GM19240 (cell line): ENCODE measurements around the gene AHI1.
"Not testable (repeated sequence)": the region's sequence is repeated elsewhere in the genome, so short reads cannot be mapped to it uniquely, and the experiment has no call there.

Source experiments
- DNase-seq: peaks from one replicate; pipeline ENCODE4 v3.0.0; 2011; ENCODE audit warnings: low spot score; ENCODE audit not compliant: insufficient read length

The AHI1 gene

GRCh38 chr6:135268263-135268662 is 229.3 kb downstream of the AHI1 start:
- no peak for DNase-seq

- DNase-seq = no peak
Observed at GRCh38 chr6:135267085-135267484, 230.5 kb downstream of the AHI1 start.

- no peak for DNase-seq
Observed at GRCh38 chr6:135266675-135267074, 230.9 kb downstream of the AHI1 start.

DNA sequence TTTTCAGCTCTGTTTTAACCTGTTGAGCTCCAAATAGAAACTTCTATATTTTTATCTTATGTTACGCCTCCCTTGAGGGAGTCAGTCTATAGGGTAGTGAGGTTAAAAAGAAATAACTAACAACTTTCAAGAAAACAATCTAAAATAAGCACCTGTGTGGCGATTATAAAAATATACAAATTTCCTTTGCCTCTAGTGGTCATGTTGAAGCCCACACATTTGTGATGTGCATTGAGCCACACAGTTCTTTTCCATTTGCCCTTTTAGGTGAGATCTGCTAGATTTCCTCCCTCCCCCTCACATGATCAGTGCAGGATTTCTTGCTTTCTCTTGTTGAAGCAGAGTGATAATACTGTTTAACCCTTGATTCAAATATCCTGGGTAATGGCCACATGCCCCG is 232.3 kb downstream of the AHI1 start:
- no peak for DNase-seq

GRCh38 chr6:135261872-135262725 is 235.4 kb downstream of the AHI1 start:
- no peak for DNase-seq

DNA sequence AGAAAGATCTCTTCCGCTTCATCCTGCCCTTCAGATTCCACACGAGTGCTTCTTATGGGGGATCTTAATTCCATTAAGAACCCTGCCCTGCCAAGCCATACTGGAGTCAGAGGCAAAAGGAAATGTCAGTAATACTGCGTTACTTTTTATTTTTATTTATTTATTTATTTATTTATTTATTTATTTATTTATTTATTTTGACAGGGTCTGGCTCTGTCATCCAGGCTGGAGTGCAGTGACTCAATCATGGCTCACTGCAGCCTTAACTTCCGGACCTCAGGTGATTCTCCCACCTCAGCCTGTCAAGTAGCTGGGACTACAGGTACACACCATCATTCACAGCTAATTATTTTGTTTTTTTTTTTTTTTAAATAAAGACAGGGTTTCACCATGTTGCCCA is 236.9 kb downstream of the AHI1 start:
- DNase-seq = no peak

DNA sequence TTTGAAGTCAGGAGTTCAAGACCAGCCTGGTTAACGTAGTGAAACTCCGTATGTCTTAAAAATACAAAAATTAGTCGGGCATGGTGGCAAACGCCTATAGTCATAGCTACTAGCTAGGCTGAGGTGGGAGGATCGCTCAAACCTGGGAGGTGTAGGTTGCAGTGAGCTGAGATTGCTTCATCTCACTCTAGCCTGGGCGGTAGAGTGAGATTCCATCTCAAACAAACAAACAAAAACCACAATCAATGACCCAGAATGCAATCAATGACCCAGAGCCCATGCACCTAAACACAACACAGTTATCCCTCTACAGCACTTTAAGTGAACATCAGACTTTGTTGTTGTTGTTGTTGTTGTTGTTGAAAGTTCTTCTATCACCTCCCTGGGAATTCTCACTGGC is 238.6 kb downstream of the AHI1 start:
- DNase-seq = no peak

- DNase-seq = no peak
Observed at GRCh38 chr6:135257631-135258405, 239.7 kb downstream of the AHI1 start.

DNA sequence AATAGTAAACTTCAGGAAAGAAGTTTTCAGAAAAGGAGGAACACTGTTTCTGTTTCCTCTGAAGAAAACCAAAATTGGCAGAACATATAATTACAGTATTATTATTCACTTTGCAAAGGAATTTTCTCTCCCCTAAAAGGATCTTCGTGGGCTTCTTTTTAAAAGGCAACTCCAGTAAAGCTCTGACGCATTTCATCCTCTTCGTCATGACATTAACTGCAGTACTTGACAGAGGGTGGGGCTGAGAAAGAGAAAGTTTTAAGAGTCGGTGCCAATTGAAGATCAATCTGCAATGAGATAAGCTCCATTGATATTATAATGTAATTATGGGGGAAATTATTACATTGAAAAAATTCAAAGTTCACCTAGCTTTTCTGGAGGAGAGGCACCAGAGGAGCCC is 240.7 kb downstream of the AHI1 start:
- DNase-seq = no peak

GRCh38 chr6:135254471-135254870 is 243.1 kb downstream of the AHI1 start:
- no peak for DNase-seq

DNA sequence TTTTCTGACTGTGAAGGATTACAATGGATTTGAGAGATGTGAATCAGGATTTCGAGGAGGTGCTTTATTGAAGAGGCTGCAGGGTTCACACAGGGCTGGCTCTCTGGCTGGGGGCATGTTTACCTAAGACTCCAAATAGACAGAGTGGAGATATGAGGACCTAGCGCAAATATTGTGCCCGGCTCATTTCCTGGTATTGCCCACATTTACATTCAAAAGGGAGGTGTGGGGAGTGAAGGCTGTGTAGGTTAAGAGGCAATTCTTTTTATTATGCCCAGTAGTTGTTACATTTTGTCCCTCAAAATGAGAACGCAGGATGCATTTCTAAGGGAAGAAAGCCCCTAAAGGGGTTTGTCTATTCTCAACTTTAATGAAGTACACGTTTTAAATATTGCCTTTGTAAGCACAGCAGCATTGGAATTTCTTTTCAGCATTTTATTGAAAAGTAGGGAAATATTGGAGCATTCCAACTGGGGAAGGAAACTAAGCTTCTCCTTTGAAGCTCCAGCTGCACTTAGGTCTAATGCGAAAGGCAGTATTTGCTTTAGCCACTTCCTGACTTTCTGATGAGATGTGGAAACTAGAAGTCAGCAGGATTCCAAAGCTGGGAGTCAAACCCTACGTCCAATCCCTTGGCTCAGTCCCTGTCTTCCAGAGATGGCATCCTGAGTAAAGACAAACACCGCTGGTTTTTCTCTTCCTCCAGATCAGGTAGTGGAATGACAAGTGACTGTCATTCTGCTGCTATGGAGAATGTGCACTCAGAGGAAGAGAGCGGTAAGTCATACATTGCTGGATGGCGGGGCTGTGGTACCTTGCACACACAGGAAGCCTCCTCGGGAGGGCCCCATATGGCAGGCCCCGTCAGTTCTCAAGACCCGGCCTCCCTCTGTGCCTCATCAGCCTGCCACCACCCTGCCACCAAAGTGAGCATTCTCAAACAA is 245.8 kb downstream of the AHI1 start:
- DNase-seq = no peak

DNA sequence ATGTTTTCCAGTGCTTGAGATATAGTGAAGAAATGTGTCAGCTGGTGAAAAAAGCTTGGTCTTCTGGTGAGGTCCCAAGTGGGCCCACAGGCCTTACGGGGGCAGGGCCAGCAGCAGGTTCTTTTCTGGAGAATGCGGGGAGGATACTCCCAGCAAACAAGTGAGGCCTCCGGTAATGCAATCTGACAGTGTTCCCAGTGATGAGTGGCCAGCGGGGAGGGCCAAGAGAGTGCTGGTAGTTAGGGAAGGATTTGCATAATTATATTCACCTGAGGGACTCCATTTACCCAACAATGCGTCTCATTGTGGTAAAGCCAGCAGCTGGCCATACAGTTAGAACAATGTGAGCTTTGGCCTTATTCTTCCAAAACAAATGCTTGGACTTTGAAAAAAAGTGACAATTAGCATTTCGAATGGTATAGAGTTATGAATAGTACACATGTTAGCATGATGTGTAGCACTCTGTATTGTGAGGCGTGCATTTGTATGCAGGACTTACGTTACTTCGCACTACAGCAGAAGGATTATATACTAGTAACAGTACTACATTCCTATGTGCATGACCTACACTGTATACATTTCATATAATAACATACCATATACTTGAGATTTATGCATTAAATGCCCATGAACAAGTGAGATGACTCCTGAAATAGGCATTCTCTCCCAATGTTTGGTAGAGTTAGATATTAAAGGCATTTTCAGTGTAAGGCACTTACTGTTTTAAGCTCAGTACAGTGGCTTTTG is 246.6 kb downstream of the AHI1 start:
- DNase-seq = no peak

GRCh38 chr6:135250234-135250633 is 247.3 kb downstream of the AHI1 start:
- no peak for DNase-seq

- DNase-seq = not testable (repeated sequence)
Observed at GRCh38 chr6:135246412-135247012, 251.0 kb downstream of the AHI1 start.

DNA sequence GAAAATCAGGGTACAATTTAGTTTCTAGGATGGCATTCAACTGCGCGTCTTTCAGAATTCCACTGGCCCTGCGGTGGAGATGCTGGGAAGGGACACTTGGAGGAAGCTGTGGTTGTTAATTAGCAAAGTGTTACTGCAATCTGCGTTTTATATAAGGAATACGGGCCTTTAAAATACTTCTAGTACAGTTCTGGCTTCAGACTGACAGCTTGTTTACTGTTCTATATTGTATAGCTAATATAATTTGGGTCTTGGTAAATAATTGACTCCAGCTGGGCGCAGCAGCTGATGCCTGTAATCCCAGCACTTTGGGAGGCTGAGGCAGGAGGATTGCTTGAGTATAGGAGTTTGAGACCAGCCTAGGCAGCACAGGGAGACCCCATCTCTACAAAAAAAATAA is 252.7 kb downstream of the AHI1 start:
- DNase-seq = no peak

GRCh38 chr6:135243871-135244796 is 253.4 kb downstream of the AHI1 start:
- DNase-seq = no peak

DNA sequence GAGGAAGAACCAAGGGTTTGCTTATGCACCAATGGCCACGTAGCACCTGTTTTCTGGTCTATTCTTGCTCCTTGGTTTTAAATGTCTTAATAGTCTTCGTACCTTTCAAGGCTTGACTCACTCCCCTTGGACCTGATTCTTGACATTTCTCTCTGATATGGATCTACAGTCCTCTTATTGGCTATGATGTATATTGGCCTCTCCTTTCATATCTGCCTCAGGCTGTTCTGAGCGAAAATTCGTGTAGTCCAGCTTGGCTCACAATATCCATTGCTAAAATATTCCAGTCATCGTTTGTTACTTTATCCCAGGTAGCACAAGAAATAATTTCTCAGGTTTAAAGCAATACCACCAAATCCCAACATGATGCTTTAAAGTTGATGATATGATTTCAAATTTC is 256.8 kb downstream of the AHI1 start:
- DNase-seq = no peak

DNA sequence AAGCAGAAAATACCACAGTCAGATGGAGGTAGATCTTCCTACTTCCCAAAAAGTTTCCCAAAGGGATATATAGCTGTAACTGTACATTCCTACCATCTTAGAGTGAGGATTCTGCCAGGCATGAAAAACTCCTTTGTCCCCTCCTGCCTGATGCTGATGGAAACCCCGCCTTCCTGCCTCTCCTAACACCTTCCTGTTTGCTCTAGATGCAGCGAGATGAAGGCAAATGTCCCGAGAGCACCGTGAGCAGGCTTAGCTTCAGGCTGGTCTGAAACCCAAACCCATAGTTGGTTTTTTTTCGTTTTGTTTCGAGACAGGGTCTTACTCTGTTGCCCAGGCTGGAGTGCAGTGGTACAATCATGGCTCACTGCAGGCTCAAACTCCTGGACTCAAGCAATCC is 260.8 kb downstream of the AHI1 start:
- DNase-seq = no peak

DNA sequence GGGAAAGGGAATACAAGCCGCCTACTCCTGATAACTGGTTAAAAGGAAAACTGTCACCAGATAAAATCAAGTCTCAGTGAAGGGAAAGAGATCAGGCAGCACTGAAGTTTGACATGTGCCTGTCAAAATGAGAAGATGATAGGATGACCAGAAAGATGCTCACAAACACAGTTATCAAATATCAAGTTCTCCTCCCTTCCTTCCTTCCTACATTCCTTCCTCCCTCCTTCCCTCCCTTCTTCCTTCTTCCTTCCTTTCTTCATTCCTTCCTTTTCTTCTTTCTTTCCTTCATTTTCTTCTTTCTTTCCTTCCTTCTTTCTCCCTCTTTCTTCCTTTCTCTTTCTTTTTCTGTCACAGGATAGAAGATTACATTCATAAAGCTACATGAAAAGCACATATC is 261.2 kb downstream of the AHI1 start:
- no peak for DNase-seq
